Measurements from ENCODE around the gene GBP3.

DNA sequence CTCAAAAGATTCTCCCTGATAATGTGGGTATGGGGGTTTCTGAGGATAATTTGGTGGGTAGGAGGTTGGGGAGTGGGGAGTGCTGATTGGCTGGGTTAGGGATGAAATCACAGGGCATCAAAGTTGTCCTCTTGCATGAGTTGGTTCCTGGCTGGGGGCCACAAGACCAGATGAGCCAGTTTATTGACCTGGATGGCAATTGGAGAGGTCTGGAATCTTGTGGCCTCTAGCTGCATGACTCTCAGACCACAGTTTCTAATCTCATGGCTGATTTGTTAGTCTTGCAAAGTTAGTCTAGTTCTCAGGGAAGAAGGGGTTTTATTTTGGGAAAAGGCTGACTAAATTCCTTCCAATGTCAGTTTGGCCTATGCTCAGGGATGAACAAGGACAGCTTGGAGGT, 45.6 kb upstream of the GBP3 start:
- TF ChIP-seq TCF12 (IDR thresholded peaks at IDR 0.05; ENCODE audit: low read depth): no peak
- TF ChIP-seq, protein P1, sequence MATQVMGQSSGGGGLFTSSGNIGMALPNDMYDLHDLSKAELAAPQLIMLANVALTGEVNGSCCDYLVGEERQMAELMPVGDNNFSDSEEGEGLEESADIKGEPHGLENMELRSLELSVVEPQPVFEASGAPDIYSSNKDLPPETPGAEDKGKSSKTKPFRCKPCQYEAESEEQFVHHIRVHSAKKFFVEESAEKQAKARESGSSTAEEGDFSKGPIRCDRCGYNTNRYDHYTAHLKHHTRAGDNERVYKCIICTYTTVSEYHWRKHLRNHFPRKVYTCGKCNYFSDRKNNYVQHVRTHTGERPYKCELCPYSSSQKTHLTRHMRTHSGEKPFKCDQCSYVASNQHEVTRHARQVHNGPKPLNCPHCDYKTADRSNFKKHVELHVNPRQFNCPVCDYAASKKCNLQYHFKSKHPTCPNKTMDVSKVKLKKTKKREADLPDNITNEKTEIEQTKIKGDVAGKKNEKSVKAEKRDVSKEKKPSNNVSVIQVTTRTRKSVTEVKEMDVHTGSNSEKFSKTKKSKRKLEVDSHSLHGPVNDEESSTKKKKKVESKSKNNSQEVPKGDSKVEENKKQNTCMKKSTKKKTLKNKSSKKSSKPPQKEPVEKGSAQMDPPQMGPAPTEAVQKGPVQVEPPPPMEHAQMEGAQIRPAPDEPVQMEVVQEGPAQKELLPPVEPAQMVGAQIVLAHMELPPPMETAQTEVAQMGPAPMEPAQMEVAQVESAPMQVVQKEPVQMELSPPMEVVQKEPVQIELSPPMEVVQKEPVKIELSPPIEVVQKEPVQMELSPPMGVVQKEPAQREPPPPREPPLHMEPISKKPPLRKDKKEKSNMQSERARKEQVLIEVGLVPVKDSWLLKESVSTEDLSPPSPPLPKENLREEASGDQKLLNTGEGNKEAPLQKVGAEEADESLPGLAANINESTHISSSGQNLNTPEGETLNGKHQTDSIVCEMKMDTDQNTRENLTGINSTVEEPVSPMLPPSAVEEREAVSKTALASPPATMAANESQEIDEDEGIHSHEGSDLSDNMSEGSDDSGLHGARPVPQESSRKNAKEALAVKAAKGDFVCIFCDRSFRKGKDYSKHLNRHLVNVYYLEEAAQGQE (IDR thresholded peaks at IDR 0.05; ENCODE audit: low read depth): no peak
